HepG2 (cell line): ENCODE measurements around the gene UBR3. TPM values are rescaled to one million over a fixed set of nuclear protein-coding genes. Genes with fewer than 3 reads are reported as not detected.

Experiments used
- ARID3A ChIP-seq: IDR thresholded peaks from 2 replicates; pipeline ENCODE4 v1.6.1; 2012; ENCODE audit warnings: low read depth, low read length, improper control_type of control experiment
- BHLHE40 ChIP-seq: IDR thresholded peaks from 2 replicates; pipeline ENCODE4 v1.6.1; 2011; ENCODE audit warnings: low read length, improper control_type of control experiment
- HOXA5 ChIP-seq: sonication (generic); formaldehyde crosslinking; IDR thresholded peaks from 2 replicates; pipeline ENCODE4 v1.4.0; 2020; ENCODE audit warnings: missing genetic modification reagents
- JARID2 ChIP-seq: sonication (generic); formaldehyde crosslinking; IDR thresholded peaks from 2 replicates; pipeline ENCODE4 v1.8.1; 2023; ENCODE audit warnings: missing genetic modification reagents, inconsistent platforms; ENCODE audit not compliant: insufficient replicate concordance
- JUND ChIP-seq: sonication (generic); formaldehyde crosslinking; IDR thresholded peaks from 2 replicates; pipeline ENCODE4 v1.8.0; 2022; ENCODE audit warnings: mild to moderate bottlenecking, missing genetic modification reagents
- KLF11 ChIP-seq: IDR thresholded peaks from 2 replicates; pipeline ENCODE4 v1.6.1; 2016; ENCODE audit warnings: missing compliant biosample characterization
- KLF9 ChIP-seq: IDR thresholded peaks from 2 replicates; pipeline ENCODE4 v1.6.1; 2016; ENCODE audit warnings: low read depth
- MAZ ChIP-seq, 2 experiments: sonication (generic) in 1 of 2; formaldehyde crosslinking in 1 of 2; IDR thresholded peaks; 2 replicates each; pipeline versions ENCODE4 v1.5.0 to v1.6.1; 2012 to 2020; ENCODE audit warnings: low read depth in 2 of 2, mild to moderate bottlenecking in 2 of 2, borderline replicate concordance in 1 of 2, improper control_type of control experiment in 1 of 2, low read length in 1 of 2, missing genetic modification reagents in 1 of 2, moderate library complexity in 1 of 2
- PAF1 ChIP-seq: IDR thresholded peaks from 2 replicates; pipeline ENCODE4 v1.6.1; 2016; ENCODE audit warnings: missing genetic modification reagents, missing compliant biosample characterization
- RBAK ChIP-seq: sonication (generic); formaldehyde crosslinking; IDR thresholded peaks from 2 replicates; pipeline ENCODE4 v1.5.1; 2020; ENCODE audit warnings: mild to moderate bottlenecking, missing genetic modification reagents
- SKIL ChIP-seq: sonication (generic); formaldehyde crosslinking; IDR thresholded peaks from 2 replicates; pipeline ENCODE4 v1.8.0; 2022; ENCODE audit warnings: missing genetic modification reagents, mild to moderate bottlenecking, moderate library complexity, borderline replicate concordance
- SP140L ChIP-seq: sonication (generic); formaldehyde crosslinking; IDR thresholded peaks from 2 replicates; pipeline ENCODE4 v1.4.0; 2020; ENCODE audit warnings: missing genetic modification reagents, borderline replicate concordance
- SUZ12 ChIP-seq: fragments of 150-350 bp; IDR thresholded peaks from 2 replicates; pipeline ENCODE4 v1.6.1; 2014; ENCODE audit warnings: low read depth, low read length
- YEATS2 ChIP-seq: sonication (generic); formaldehyde crosslinking; IDR thresholded peaks from 2 replicates; pipeline ENCODE4 v1.4.0; 2020; ENCODE audit warnings: missing genetic modification reagents, borderline replicate concordance
- ZEB1 ChIP-seq: IDR thresholded peaks from 2 replicates; pipeline ENCODE4 v1.6.1; 2012; ENCODE audit warnings: mild to moderate bottlenecking, low read depth, inconsistent platforms; ENCODE audit not compliant: insufficient replicate concordance
- ZGPAT ChIP-seq: IDR thresholded peaks from 2 replicates; pipeline ENCODE4 v1.6.1; 2016; ENCODE audit warnings: mild to moderate bottlenecking
- ZNF253 ChIP-seq: sonication (generic); formaldehyde crosslinking; IDR thresholded peaks from 2 replicates; pipeline ENCODE4 v1.8.0; 2022; ENCODE audit warnings: mild to moderate bottlenecking, missing genetic modification reagents, borderline replicate concordance
- ZNF280D ChIP-seq: sonication (generic); formaldehyde crosslinking; IDR thresholded peaks from 2 replicates; pipeline ENCODE4 v1.5.1; 2020; ENCODE audit warnings: mild to moderate bottlenecking, missing genetic modification reagents
- ZNF639 ChIP-seq: conservative IDR thresholded peaks from 2 replicates; pipeline ENCODE4 v1.6.1; 2018; ENCODE audit warnings: missing genetic modification reagents
- ZNF839 ChIP-seq: sonication (generic); formaldehyde crosslinking; IDR thresholded peaks from 2 replicates; pipeline ENCODE4 v1.4.0; 2020; ENCODE audit warnings: missing genetic modification reagents, mild to moderate bottlenecking, borderline replicate concordance
- polyA plus RNA-seq, 8 experiments: library from polyadenylated mRNA; depleted of rRNA in 3 of 8; stranded (reverse) in 7 of 8; unstranded in 1 of 8; fragments of >200 nt; fragmentation: Illumina TruSeq in 4 of 8; extraction: Trizol in 4 of 8; gene quantifications; 2 replicates each; pipeline versions ENCODE4 v1.2.1 to v1.2.3, GENCODE V29; 2011 to 2016; ENCODE audit warnings: low read depth in 4 of 8, missing spikeins in 1 of 8, mixed read lengths in 1 of 8; ENCODE audit not compliant: insufficient read depth in 1 of 8
- total RNA-seq, 5 experiments: library from RNA; depleted of rRNA; stranded (reverse); fragments of >200 nt; fragmentation: Illumina TruSeq; extraction: Trizol; gene quantifications; 2 replicates each; pipeline ENCODE4 v1.2.3, GENCODE V29; 2016; ENCODE audit warnings: low read depth in 1 of 5

UBR3 gene
- total and polyA plus RNA-seq, 2 of the 13 experiments (the other 11 are each of a cell fraction or from before 2014, with no cell fraction given): 15.1 to 28.0 TPM

GRCh38 chr2:169798397-169798717 is 28.9 kb upstream of the UBR3 start (continued):
- no peak for TF ChIP-seq ZNF639 (CRISPR knock-in tag)
- no peak for TF ChIP-seq HOXA5 (CRISPR knock-in tag)
- no peak for TF ChIP-seq ZNF280D (CRISPR knock-in tag)
- peak; percentile 34 for TF ChIP-seq ZEB1
- TF ChIP-seq JUND (CRISPR knock-in tag): no peak
- TF ChIP-seq ARID3A: no peak
- TF ChIP-seq PAF1 (CRISPR knock-in tag): no peak
- TF ChIP-seq KLF11: no peak
- TF ChIP-seq ZNF253 (CRISPR knock-in tag): no peak
- 0 out of 2 replicates have a peak, but pooled peaks have one; percentile 21 for TF ChIP-seq SP140L (CRISPR knock-in tag)
- TF ChIP-seq ZGPAT (CRISPR knock-in tag): no peak
- TF ChIP-seq KLF9 (CRISPR knock-in tag): no peak
- no peak for TF ChIP-seq ZNF839 (CRISPR knock-in tag)
- TF ChIP-seq MAZ (IDR thresholded peaks at IDR 0.05; ENCODE audit: borderline replicate concordance, low read depth, low read length): no peak
- no peak for TF ChIP-seq MAZ (CRISPR knock-in tag; IDR thresholded peaks at IDR 0.05; ENCODE audit: low read depth)
- no peak for TF ChIP-seq YEATS2 (CRISPR knock-in tag)
- TF ChIP-seq JARID2 (CRISPR knock-in tag): no peak
- TF ChIP-seq SKIL (CRISPR knock-in tag): no peak
- no peak for TF ChIP-seq RBAK (CRISPR knock-in tag)
- TF ChIP-seq BHLHE40: no peak
- no peak for TF ChIP-seq SUZ12
